ENCODE data around the gene HAVCR2.

DNA sequence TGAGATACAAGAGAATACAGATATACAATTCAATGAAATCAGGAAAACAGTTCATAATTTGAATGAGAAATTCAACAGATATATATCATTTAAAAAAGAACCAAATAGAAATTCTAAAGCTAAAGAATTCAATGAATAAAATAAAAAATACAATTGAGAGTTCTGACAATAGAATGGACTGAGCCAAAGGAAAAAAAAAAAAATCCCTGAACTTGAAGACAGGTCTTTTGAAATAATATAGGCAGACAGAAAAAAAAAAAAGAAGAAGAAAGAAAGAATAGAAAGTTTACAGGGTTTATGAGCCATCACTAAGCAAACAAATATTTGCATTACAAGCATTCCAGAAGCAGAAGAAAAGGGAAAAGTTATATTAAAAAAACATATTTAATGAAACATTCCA lies 12.9 kb upstream of the HAVCR2 start:
- no peak for TF ChIP-seq FOXA1 (IDR thresholded peaks at IDR 0.05)
- TF ChIP-seq, protein P1, sequence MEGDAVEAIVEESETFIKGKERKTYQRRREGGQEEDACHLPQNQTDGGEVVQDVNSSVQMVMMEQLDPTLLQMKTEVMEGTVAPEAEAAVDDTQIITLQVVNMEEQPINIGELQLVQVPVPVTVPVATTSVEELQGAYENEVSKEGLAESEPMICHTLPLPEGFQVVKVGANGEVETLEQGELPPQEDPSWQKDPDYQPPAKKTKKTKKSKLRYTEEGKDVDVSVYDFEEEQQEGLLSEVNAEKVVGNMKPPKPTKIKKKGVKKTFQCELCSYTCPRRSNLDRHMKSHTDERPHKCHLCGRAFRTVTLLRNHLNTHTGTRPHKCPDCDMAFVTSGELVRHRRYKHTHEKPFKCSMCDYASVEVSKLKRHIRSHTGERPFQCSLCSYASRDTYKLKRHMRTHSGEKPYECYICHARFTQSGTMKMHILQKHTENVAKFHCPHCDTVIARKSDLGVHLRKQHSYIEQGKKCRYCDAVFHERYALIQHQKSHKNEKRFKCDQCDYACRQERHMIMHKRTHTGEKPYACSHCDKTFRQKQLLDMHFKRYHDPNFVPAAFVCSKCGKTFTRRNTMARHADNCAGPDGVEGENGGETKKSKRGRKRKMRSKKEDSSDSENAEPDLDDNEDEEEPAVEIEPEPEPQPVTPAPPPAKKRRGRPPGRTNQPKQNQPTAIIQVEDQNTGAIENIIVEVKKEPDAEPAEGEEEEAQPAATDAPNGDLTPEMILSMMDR (IDR thresholded peaks at IDR 0.05; ENCODE audit: low read depth, low read length, missing input control): no peak
- no peak for TF ChIP-seq RAD21 (IDR thresholded peaks at IDR 0.05)
- TF ChIP-seq, protein P2, sequence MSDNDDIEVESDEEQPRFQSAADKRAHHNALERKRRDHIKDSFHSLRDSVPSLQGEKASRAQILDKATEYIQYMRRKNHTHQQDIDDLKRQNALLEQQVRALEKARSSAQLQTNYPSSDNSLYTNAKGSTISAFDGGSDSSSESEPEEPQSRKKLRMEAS (IDR thresholded peaks at IDR 0.05): no peak
- TF ChIP-seq TAF1 (conservative IDR thresholded peaks at IDR 0.05): no peak
- TF ChIP-seq, protein P3, sequence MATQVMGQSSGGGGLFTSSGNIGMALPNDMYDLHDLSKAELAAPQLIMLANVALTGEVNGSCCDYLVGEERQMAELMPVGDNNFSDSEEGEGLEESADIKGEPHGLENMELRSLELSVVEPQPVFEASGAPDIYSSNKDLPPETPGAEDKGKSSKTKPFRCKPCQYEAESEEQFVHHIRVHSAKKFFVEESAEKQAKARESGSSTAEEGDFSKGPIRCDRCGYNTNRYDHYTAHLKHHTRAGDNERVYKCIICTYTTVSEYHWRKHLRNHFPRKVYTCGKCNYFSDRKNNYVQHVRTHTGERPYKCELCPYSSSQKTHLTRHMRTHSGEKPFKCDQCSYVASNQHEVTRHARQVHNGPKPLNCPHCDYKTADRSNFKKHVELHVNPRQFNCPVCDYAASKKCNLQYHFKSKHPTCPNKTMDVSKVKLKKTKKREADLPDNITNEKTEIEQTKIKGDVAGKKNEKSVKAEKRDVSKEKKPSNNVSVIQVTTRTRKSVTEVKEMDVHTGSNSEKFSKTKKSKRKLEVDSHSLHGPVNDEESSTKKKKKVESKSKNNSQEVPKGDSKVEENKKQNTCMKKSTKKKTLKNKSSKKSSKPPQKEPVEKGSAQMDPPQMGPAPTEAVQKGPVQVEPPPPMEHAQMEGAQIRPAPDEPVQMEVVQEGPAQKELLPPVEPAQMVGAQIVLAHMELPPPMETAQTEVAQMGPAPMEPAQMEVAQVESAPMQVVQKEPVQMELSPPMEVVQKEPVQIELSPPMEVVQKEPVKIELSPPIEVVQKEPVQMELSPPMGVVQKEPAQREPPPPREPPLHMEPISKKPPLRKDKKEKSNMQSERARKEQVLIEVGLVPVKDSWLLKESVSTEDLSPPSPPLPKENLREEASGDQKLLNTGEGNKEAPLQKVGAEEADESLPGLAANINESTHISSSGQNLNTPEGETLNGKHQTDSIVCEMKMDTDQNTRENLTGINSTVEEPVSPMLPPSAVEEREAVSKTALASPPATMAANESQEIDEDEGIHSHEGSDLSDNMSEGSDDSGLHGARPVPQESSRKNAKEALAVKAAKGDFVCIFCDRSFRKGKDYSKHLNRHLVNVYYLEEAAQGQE (IDR thresholded peaks at IDR 0.05): no peak
